Renal cortical epithelial cell (primary cell): ENCODE results near the gene POLR1D. TPM values are rescaled to one million over a fixed set of nuclear protein-coding genes. Genes with fewer than 3 reads are reported as not detected.

Experiments used
- DNase-seq: peaks from one replicate; pipeline ENCODE4 v3.0.0-alpha.2; 2011; ENCODE audit warnings: low read depth
- total RNA-seq: library from RNA; depleted of rRNA; stranded (reverse); fragments of >200 nt; gene quantifications from 2 replicates; pipeline ENCODE4 v1.2.3, GENCODE V29; 2014

POLR1D gene
- total RNA-seq, 1 donor from 2014 or later: 69.9 TPM

GRCh38 chr13:27638521-27638920, 16.8 kb downstream of the POLR1D start:
- no peak for DNase-seq

- no peak for DNase-seq
Observed at GRCh38 chr13:27639186-27639585, 17.5 kb downstream of the POLR1D start.

- no peak for DNase-seq
Observed at GRCh38 chr13:27641711-27642502, 20.2 kb downstream of the POLR1D start.

GRCh38 chr13:27643334-27644132, 21.8 kb downstream of the POLR1D start:
- no peak for DNase-seq

GRCh38 chr13:27644302-27644701, 22.6 kb downstream of the POLR1D start:
- peak; percentile 47 for DNase-seq

GRCh38 chr13:27650312-27650711, 28.6 kb downstream of the POLR1D start:
- DNase-seq: no peak

- no peak for DNase-seq
Observed at GRCh38 chr13:27654059-27654458, 32.4 kb downstream of the POLR1D start.

- no peak for DNase-seq
Observed at GRCh38 chr13:27654816-27655215, 33.1 kb downstream of the POLR1D start.

GRCh38 chr13:27657724-27658123, 36.0 kb downstream of the POLR1D start:
- no peak for DNase-seq

GRCh38 chr13:27658546-27658945, 36.9 kb downstream of the POLR1D start:
- no peak for DNase-seq

GRCh38 chr13:27659145-27659865, 37.6 kb downstream of the POLR1D start:
- DNase-seq: no peak

GRCh38 chr13:27660511-27660910, 38.8 kb downstream of the POLR1D start:
- DNase-seq: no peak

GRCh38 chr13:27661017-27661416, 39.3 kb downstream of the POLR1D start:
- peak; percentile 76 for DNase-seq

- DNase-seq: peak; percentile 13
Observed at GRCh38 chr13:27662738-27663470, 41.2 kb downstream of the POLR1D start.

- DNase-seq: peak; percentile 17
Observed at GRCh38 chr13:27663947-27664346, 42.3 kb downstream of the POLR1D start.

GRCh38 chr13:27665333-27665732, 43.6 kb downstream of the POLR1D start:
- no peak for DNase-seq

- DNase-seq: no peak
Observed at GRCh38 chr13:27665761-27666160, 44.1 kb downstream of the POLR1D start.

- no peak for DNase-seq
Observed at GRCh38 chr13:27666951-27667350, 45.3 kb downstream of the POLR1D start.

- no peak for DNase-seq
Observed at GRCh38 chr13:27667946-27668345, 46.3 kb downstream of the POLR1D start.

- DNase-seq: no peak
Observed at GRCh38 chr13:27670861-27671260, 49.2 kb downstream of the POLR1D start.

GRCh38 chr13:27672025-27672424, 50.3 kb downstream of the POLR1D start:
- DNase-seq: no peak
